ENCODE data around the gene SAMD10. TPM values are rescaled to one million over a fixed set of nuclear protein-coding genes. Genes with fewer than 3 reads are reported as not detected.
A peak's percentile ranks its signal among the peaks of the same experiment; 100 is the strongest.

Gene SAMD10
- total and polyA plus RNA-seq, 10 of the 15 experiments (the other 5 are each of a cell fraction or from before 2014, with no cell fraction given), result 1.3 to 51.4 (median 17.9) TPM

GRCh38 chr20:63957004-63957689, 22.3 kb downstream of the SAMD10 start (continued):
- TF ChIP-seq MYC (IDR thresholded peaks at IDR 0.05; ENCODE audit: insufficient read depth, insufficient read length, insufficient replicate concordance, low read length, severe bottlenecking) (no peak), EGR1 (IDR thresholded peaks at IDR 0.05; ENCODE audit: borderline replicate concordance in 1 of 2, low read depth in 2 of 2, low read length in 2 of 2) (no peak), SIX5 (IDR thresholded peaks at IDR 0.05; ENCODE audit: low read depth, low read length, severe bottlenecking) (no peak), IRF5 (IDR thresholded peaks at IDR 0.05; ENCODE audit: borderline replicate concordance) (no peak), STAT1 (conservative IDR thresholded peaks at IDR 0.05) (0 out of 2 replicates have a peak, but pooled peaks have one; percentile 60), NKRF (conservative IDR thresholded peaks at IDR 0.05) (no peak), YY1 (IDR thresholded peaks at IDR 0.05; ENCODE audit: low read depth, low read length) (no peak), CREM (IDR thresholded peaks at IDR 0.05; ENCODE audit: low read depth) (no peak), REST (IDR thresholded peaks at IDR 0.05; ENCODE audit: low read depth, low read length) (no peak), ATF2 (IDR thresholded peaks at IDR 0.05; ENCODE audit: low read length) (no peak), RFX5 (IDR thresholded peaks at IDR 0.05; ENCODE audit: low read depth, low read length) (no peak), E4F1 (IDR thresholded peaks at IDR 0.05; ENCODE audit: borderline replicate concordance, partially characterized antibody) (no peak), NR2C1 (IDR thresholded peaks at IDR 0.05) (no peak), ZNF207 (IDR thresholded peaks at IDR 0.05; ENCODE audit: borderline replicate concordance) (no peak)

Measured in GM12878 (cell line).